GM19324 (cell line): ENCODE results near the gene NOL4L.

Experiments used
- ATAC-seq: cut with Tn5 transposase; IDR thresholded peaks from one replicate; pipeline ENCODE4 v1.9.1; 2021; ENCODE audit warnings: mild to moderate bottlenecking, moderate library complexity; ENCODE audit not compliant: unreplicated experiment, low FRiP score

NOL4L gene

GRCh38 chr20:32488066-32488838 is 96.9 kb downstream of the NOL4L start:
- no peak for ATAC-seq

GRCh38 chr20:32487381-32487780 is 97.8 kb downstream of the NOL4L start:
- no peak for ATAC-seq

- ATAC-seq: no peak
Observed at GRCh38 chr20:32485770-32486478, 99.2 kb downstream of the NOL4L start.

GRCh38 chr20:32484958-32485769 is 100.0 kb downstream of the NOL4L start:
- ATAC-seq: no peak

- no peak for ATAC-seq
Observed at GRCh38 chr20:32484225-32484957, 100.7 kb downstream of the NOL4L start.

- ATAC-seq: no peak
Observed at GRCh38 chr20:32483351-32484224, 101.5 kb downstream of the NOL4L start.

GRCh38 chr20:32482442-32483261 is 102.5 kb downstream of the NOL4L start:
- ATAC-seq: no peak

GRCh38 chr20:32482143-32482441 is 103.0 kb downstream of the NOL4L start:
- ATAC-seq: no peak

- no peak for ATAC-seq
Observed at GRCh38 chr20:32481311-32482142, 103.6 kb downstream of the NOL4L start.

- no peak for ATAC-seq
Observed at GRCh38 chr20:32480371-32481241, 104.5 kb downstream of the NOL4L start.

- ATAC-seq: no peak
Observed at GRCh38 chr20:32479697-32480171, 105.4 kb downstream of the NOL4L start.

- no peak for ATAC-seq
Observed at GRCh38 chr20:32479012-32479411, 106.1 kb downstream of the NOL4L start.

GRCh38 chr20:32478576-32478975 is 106.6 kb downstream of the NOL4L start:
- ATAC-seq: no peak

- ATAC-seq: no peak
Observed at GRCh38 chr20:32477594-32478512, 107.3 kb downstream of the NOL4L start.

GRCh38 chr20:32476684-32477593 is 108.2 kb downstream of the NOL4L start:
- ATAC-seq: no peak
